ENCODE results near the gene GPRASP2.
"Not testable (repeated sequence)": the region's sequence is repeated elsewhere in the genome, so short reads cannot be mapped to it uniquely, and the experiment has no call there.

GPRASP2 gene

DNA sequence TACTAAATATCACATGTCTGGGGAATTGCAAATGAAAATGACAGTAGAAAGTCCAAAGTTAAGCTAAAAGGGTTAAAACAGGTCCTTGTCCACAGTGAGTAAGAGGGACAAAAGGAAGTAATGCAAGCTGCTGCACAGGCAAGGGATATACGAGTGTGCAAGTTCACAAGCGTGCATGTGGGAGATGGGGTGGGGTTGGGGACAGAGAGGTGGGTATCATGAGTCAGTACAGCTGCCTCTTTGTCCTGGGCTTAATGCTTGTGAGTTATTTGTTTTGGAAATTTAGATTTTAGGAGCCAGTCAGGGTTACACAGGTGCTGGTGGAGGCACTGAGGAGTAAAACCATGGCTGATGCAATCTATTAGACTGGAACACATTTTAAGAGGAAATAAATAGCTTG is 3.3 kb upstream of the GPRASP2 start:
- FAIRE-seq (no peak), DNase-seq (ENCODE audit: insufficient read length, low spot score) (no peak)
- TF ChIP-seq POLR2A (IDR thresholded peaks at IDR 0.05; ENCODE audit: low read depth, low read length) (no peak), POLR2AphosphoS5 (IDR thresholded peaks at IDR 0.05; ENCODE audit: low read depth, low read length) (no peak), POU2F2 (IDR thresholded peaks at IDR 0.05; ENCODE audit: low read depth, low read length) (no peak), PAX5 (IDR thresholded peaks at IDR 0.05; ENCODE audit: insufficient read depth, low read length, severe bottlenecking) (no peak), TAF1 (IDR thresholded peaks at IDR 0.05; ENCODE audit: low read depth, low read length) (no peak), SPI1 (IDR thresholded peaks at IDR 0.05; ENCODE audit: low read depth, low read length) (no peak)

DNA sequence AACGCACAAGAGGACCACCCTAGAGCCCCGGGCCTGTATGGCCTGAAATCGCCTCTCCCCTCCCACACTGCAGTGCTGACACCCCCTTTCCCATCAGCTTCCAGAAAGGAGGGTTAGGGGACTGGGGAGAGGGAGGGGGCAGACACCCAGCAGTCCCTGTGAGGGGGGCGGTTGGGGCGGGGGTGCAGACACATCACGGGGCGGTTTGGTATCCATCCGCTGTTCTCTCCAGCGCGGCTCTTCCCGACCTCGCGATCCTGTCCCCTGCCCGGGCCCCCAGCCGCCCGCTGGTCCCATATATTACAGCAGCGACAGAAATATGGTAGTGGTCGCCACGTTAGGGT is 404 bp upstream of the GPRASP2 start:
- no peak for DNase-seq (ENCODE audit: insufficient read length, low spot score)
- no peak for FAIRE-seq
- TF ChIP-seq POLR2AphosphoS5 (IDR thresholded peaks at IDR 0.05; ENCODE audit: low read depth, low read length) (no peak), TAF1 (IDR thresholded peaks at IDR 0.05; ENCODE audit: low read depth, low read length) (no peak), PAX5 (IDR thresholded peaks at IDR 0.05; ENCODE audit: insufficient read depth, low read length, severe bottlenecking) (no peak), POU2F2 (IDR thresholded peaks at IDR 0.05; ENCODE audit: low read depth, low read length) (no peak), POLR2A (IDR thresholded peaks at IDR 0.05; ENCODE audit: low read depth, low read length) (no peak), SPI1 (IDR thresholded peaks at IDR 0.05; ENCODE audit: low read depth, low read length) (no peak)

DNA sequence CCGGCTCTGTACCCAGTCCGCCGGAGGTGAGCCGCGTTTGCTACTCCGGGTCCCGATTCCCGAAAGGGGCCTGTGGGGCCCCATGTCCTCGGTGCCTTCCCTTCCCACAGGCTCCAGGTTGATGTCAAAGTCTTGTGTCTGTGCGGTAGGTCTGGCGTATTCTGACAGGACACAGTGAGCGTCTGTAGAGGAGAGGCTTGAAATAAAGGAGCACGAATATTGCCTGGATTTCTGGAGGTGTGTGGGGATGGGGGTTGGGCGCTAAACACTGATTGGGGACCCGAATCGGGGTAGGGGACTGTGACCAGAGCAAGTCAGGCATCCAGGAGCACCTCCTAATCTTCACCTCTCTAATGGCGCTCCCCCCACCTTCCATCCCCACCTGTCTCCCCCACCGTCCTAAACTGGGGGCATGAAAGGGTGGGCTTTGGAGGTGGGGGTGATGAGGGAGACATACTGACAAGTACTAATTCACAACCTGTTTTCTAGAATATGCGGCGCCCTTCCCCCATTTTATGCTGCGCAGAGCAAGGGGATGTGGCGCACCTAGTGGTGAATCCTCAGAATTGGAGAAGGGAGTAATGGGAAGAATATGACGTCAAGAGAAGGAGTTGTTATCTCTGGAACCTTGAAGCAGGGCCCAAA is 855 bp downstream of the GPRASP2 start:
- no peak for TF ChIP-seq TAF1 (IDR thresholded peaks at IDR 0.05; ENCODE audit: low read depth, low read length)
- TF ChIP-seq POLR2A (IDR thresholded peaks at IDR 0.05; ENCODE audit: low read depth, low read length): no peak
- TF ChIP-seq SPI1 (IDR thresholded peaks at IDR 0.05; ENCODE audit: low read depth, low read length): no peak
- no peak for TF ChIP-seq POU2F2 (IDR thresholded peaks at IDR 0.05; ENCODE audit: low read depth, low read length)
- no peak for TF ChIP-seq POLR2AphosphoS5 (IDR thresholded peaks at IDR 0.05; ENCODE audit: low read depth, low read length)
- no peak for TF ChIP-seq PAX5 (IDR thresholded peaks at IDR 0.05; ENCODE audit: insufficient read depth, low read length, severe bottlenecking)
- no peak for DNase-seq (ENCODE audit: insufficient read length, low spot score)

DNA sequence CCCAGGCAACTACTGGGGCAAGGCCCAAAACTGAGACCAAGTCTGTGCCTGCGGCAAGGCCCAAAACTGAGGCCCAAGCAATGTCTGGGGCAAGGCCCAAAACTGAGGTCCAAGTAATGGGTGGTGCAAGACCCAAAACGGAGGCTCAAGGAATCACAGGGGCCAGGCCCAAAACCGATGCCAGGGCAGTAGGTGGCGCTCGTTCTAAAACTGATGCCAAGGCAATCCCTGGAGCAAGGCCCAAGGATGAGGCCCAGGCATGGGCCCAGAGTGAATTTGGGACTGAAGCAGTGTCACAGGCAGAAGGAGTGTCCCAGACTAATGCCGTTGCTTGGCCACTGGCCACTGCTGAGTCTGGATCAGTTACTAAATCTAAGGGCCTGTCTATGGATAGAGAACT is 2.7 kb downstream of the GPRASP2 start:
- no peak for TF ChIP-seq POU2F2 (IDR thresholded peaks at IDR 0.05; ENCODE audit: low read depth, low read length)
- TF ChIP-seq TAF1 (IDR thresholded peaks at IDR 0.05; ENCODE audit: low read depth, low read length): no peak
- TF ChIP-seq POLR2AphosphoS5 (IDR thresholded peaks at IDR 0.05; ENCODE audit: low read depth, low read length): no peak
- no peak for TF ChIP-seq PAX5 (IDR thresholded peaks at IDR 0.05; ENCODE audit: insufficient read depth, low read length, severe bottlenecking)
- TF ChIP-seq SPI1 (IDR thresholded peaks at IDR 0.05; ENCODE audit: low read depth, low read length): no peak
- TF ChIP-seq POLR2A (IDR thresholded peaks at IDR 0.05; ENCODE audit: low read depth, low read length): no peak
- DNase-seq (ENCODE audit: insufficient read length, low spot score) (no peak), FAIRE-seq (no peak)

More for the DNA sequence above, 855 bp downstream of the GPRASP2 start:
- no peak for FAIRE-seq

DNA sequence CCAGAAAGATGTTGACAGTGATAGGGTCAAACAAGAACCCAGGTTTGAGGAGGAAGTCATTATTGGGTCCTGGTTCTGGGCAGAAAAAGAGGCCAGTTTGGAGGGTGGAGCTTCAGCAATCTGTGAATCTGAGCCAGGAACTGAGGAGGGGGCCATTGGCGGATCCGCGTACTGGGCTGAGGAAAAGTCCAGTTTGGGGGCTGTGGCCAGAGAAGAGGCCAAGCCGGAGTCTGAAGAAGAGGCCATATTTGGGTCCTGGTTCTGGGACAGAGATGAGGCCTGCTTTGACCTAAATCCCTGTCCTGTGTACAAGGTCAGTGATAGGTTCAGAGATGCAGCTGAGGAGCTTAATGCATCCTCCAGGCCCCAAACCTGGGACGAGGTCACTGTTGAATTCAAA is 3.7 kb downstream of the GPRASP2 start:
- DNase-seq (ENCODE audit: insufficient read length, low spot score): no peak
- TF ChIP-seq POU2F2 (IDR thresholded peaks at IDR 0.05; ENCODE audit: low read depth, low read length) (no peak), PAX5 (IDR thresholded peaks at IDR 0.05; ENCODE audit: insufficient read depth, low read length, severe bottlenecking) (no peak), TAF1 (IDR thresholded peaks at IDR 0.05; ENCODE audit: low read depth, low read length) (no peak), POLR2A (IDR thresholded peaks at IDR 0.05; ENCODE audit: low read depth, low read length) (no peak), POLR2AphosphoS5 (IDR thresholded peaks at IDR 0.05; ENCODE audit: low read depth, low read length) (no peak), SPI1 (IDR thresholded peaks at IDR 0.05; ENCODE audit: low read depth, low read length) (no peak)
- FAIRE-seq: no peak

DNA sequence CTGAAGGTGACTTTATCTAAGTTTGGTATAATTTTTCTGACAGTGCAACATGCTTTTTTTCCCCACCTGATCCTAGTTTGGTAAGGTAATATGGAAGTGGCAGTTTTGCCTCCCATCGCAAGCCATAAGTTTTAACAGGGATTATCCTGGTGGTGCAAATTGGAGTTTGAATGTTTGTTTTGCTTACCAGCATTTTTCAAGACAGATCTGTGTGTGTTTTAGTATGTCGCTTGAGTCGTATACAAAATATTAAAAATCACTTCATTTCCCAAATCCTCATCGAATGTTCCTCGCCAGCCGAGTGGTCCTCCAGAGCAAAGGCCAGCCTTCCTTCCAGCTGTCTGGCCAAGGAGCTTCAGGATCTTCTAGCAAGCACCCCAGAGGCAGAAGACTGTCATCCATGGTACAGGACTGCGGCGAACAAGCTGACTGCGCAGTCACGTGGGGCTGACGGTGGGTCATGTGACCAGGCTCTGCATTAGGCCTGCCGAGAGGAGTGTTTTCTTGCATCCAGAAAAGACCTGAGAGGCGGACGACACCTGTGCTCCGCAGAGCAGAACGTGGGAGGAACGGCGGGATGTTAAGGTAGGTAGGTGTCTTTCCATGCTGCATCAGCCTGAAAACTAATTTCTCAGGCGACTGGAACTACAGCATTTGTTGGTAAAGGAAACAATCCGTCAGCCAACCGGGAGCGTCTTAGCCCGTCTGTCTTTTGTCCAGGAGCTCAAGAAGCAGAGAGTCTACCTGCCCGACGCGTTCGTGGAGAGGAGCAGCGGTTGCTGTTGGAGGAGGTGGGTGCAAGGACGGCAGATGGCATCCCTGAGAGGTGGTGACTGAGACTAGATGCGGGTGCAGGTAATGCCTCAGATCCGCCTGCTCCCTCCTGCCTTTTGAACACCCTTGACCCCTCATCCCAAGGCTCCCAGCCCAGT is 8.3 kb downstream of the GPRASP2 start, which contains the start of gene GPRASP3:
TSS of gene GPRASP3 (plus strand) at position 507 of the 932 bp plus-strand sequence. CDS start 28,253 bp downstream, outside the sequence.
- TF ChIP-seq POLR2AphosphoS5 (IDR thresholded peaks at IDR 0.05; ENCODE audit: low read depth, low read length): 0 out of 2 replicates have a peak, but pooled peaks have one; percentile 20
- 0 out of 2 replicates have a peak, but pooled peaks have one; percentile 36 for TF ChIP-seq POU2F2 (IDR thresholded peaks at IDR 0.05; ENCODE audit: low read depth, low read length)
- TF ChIP-seq SPI1 (IDR thresholded peaks at IDR 0.05; ENCODE audit: low read depth, low read length): no peak
- 0 out of 2 replicates have a peak, but pooled peaks have one; percentile 28 for TF ChIP-seq TAF1 (IDR thresholded peaks at IDR 0.05; ENCODE audit: low read depth, low read length)
- TF ChIP-seq PAX5 (IDR thresholded peaks at IDR 0.05; ENCODE audit: insufficient read depth, low read length, severe bottlenecking): no peak
- TF ChIP-seq POLR2A (IDR thresholded peaks at IDR 0.05; ENCODE audit: low read depth, low read length): peak; percentile 68
- DNase-seq (ENCODE audit: insufficient read length, low spot score): peak; percentile 37
- peak; percentile 96 for FAIRE-seq

DNA sequence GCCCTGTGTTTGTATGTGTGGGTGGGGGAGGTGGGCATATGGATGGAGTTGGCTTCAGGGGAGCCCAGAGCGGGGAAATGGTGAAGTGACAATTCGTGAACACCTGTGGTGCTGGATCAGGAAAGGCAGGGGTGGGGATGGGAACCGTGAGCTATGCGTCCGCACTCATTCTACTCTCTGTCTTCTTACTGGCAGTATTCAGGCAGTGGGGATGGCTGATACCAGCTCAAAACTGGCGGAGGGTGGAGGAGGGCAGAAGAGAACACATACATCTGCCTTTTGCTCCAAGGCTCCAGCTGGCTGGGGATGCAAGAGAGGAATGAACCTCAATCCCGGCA is 8.9 kb downstream of the GPRASP2 start:
- FAIRE-seq; DNase-seq (ENCODE audit: insufficient read length, low spot score): not testable (repeated sequence)

DNA sequence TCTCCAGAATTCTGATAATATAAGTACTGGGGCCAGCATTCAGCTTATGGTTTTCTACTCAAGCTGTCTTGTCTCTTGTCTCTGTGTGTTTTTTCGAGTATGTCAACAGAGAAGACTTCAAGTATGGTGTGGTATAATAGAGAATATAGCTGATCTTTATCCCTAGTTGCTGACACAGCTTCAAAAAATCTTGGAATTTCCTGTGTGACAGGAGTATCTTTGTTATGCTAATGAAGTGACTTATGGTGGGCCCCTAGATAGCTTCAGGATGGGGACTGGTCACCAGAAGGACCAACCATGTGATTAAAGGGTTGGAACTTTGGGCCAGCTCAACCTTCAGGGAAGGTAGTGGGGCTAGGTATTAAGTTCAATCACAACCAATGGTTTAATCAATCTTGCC is 11.2 kb downstream of the GPRASP2 start:
- DNase-seq (ENCODE audit: insufficient read length, low spot score): no peak
- no peak for TF ChIP-seq POU2F2 (IDR thresholded peaks at IDR 0.05; ENCODE audit: low read depth, low read length)
- TF ChIP-seq POLR2AphosphoS5 (IDR thresholded peaks at IDR 0.05; ENCODE audit: low read depth, low read length): no peak
- TF ChIP-seq POLR2A (IDR thresholded peaks at IDR 0.05; ENCODE audit: low read depth, low read length): no peak

DNA sequence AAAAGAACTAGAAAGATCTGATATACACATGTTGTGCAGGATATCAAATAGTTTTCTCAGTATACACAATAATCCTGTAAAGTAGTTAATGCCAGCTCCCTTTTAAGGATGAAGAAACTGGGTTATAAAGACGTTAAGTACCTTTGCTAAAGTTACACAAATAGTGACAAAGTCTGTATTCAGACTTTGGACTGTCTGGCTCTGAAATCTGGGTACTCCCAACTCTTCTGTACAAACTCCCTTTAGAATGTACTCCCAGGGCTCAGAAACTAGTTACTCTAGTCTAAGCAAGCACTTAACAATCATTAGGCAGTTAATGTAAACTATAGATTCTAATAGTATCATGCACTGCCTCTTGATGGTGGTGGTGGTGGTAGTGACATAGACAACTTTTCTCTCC is 15.5 kb downstream of the GPRASP2 start:
- no peak for FAIRE-seq

More for the DNA sequence above, 11.2 kb downstream of the GPRASP2 start:
- FAIRE-seq: no peak

More for the DNA sequence above, 15.5 kb downstream of the GPRASP2 start:
- TF ChIP-seq TAF1 (IDR thresholded peaks at IDR 0.05; ENCODE audit: low read depth, low read length) (no peak), POU2F2 (IDR thresholded peaks at IDR 0.05; ENCODE audit: low read depth, low read length) (no peak), PAX5 (IDR thresholded peaks at IDR 0.05; ENCODE audit: insufficient read depth, low read length, severe bottlenecking) (no peak), POLR2AphosphoS5 (IDR thresholded peaks at IDR 0.05; ENCODE audit: low read depth, low read length) (no peak), SPI1 (IDR thresholded peaks at IDR 0.05; ENCODE audit: low read depth, low read length) (no peak), POLR2A (IDR thresholded peaks at IDR 0.05; ENCODE audit: low read depth, low read length) (no peak)
- DNase-seq (ENCODE audit: insufficient read length, low spot score): no peak
